Measurements from ENCODE around the gene MZT2B.
A peak's percentile ranks its signal among the peaks of the same experiment; 100 is the strongest.
"Not testable (repeated sequence)": the region's sequence is repeated elsewhere in the genome, so short reads cannot be mapped to it uniquely, and the experiment has no call there.

The MZT2B gene

GRCh38 chr2:130180404-130181324 is 1.4 kb upstream of the MZT2B start:
- not testable (repeated sequence) for DNase-seq

GRCh38 chr2:130181325-130181879 is 660 bp upstream of the MZT2B start, which contains the start of gene SMPD4:
Gene SMPD4, minus strand, starts transcription at chr2:130181602. Its CDS starts 5,010 bp downstream, at chr2:130176592.
- peak; percentile 95 for DNase-seq

GRCh38 chr2:130182826-130183511 is 907 bp downstream of the MZT2B start:
- DNase-seq = not testable (repeated sequence)

GRCh38 chr2:130183512-130184373 is 1.7 kb downstream of the MZT2B start:
- DNase-seq = no peak

- DNase-seq = no peak
Observed at GRCh38 chr2:130185436-130185835, 3.4 kb downstream of the MZT2B start.

GRCh38 chr2:130185896-130186295 is 3.8 kb downstream of the MZT2B start:
- no peak for DNase-seq

- no peak for DNase-seq
Observed at GRCh38 chr2:130186391-130186790, 4.3 kb downstream of the MZT2B start.

GRCh38 chr2:130187268-130187667 is 5.2 kb downstream of the MZT2B start:
- DNase-seq = no peak

- not testable (repeated sequence) for DNase-seq
Observed at GRCh38 chr2:130187859-130188792, 6.1 kb downstream of the MZT2B start.

GRCh38 chr2:130188958-130189357 is 6.9 kb downstream of the MZT2B start:
- not testable (repeated sequence) for DNase-seq

- no peak for DNase-seq
Observed at GRCh38 chr2:130190237-130190636, 8.2 kb downstream of the MZT2B start.

GRCh38 chr2:130191319-130191718 is 9.3 kb downstream of the MZT2B start:
- not testable (repeated sequence) for DNase-seq

GRCh38 chr2:130192451-130192850 is 10.4 kb downstream of the MZT2B start:
- DNase-seq = not testable (repeated sequence)

GRCh38 chr2:130193824-130194223 is 11.8 kb downstream of the MZT2B start:
- DNase-seq = not testable (repeated sequence)

- not testable (repeated sequence) for DNase-seq
Observed at GRCh38 chr2:130195089-130195635, 13.1 kb downstream of the MZT2B start.

GRCh38 chr2:130196052-130196451 is 14.0 kb downstream of the MZT2B start:
- not testable (repeated sequence) for DNase-seq

GRCh38 chr2:130198343-130198742 is 16.3 kb downstream of the MZT2B start, which contains the start of gene TUBA3E:
Gene TUBA3E, minus strand, starts transcription at chr2:130198439. Its CDS starts 79 bp downstream, at chr2:130198360.
- DNase-seq = no peak

- DNase-seq = not testable (repeated sequence)
Observed at GRCh38 chr2:130202518-130202917, 20.5 kb downstream of the MZT2B start.

GRCh38 chr2:130203150-130203549 is 21.1 kb downstream of the MZT2B start:
- DNase-seq = not testable (repeated sequence)

- DNase-seq = not testable (repeated sequence)
Observed at GRCh38 chr2:130207051-130207450, 25.0 kb downstream of the MZT2B start.

GRCh38 chr2:130219147-130219546 is 37.1 kb downstream of the MZT2B start:
- not testable (repeated sequence) for DNase-seq

Measured in NCI-H226 (cell line).